ENCODE results near the gene SH2B2.

DNA sequence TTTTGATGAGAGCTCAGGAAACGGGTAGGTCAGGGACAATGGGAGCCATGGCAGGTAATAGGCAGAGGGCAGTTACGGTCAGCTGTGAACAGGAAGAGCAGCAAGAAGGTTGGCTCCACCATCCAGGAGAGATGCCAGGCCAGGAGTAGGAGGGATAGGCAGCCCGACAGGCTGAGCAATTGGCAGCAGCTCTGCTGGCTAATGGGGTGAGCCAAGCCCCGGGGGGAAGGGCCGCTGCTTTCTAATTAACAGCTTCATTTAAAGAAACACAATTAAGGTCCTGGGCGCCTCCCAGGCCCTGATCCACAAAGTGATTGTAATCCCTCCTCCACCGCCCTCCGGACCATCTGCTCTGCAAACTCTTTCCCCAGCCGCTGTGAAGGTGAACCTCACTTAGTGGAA is 23.7 kb downstream of the SH2B2 start:
- no peak for TF ChIP-seq EZH2 (IDR thresholded peaks at IDR 0.05; ENCODE audit: borderline replicate concordance, insufficient read depth, low read length, poor library complexity, severe bottlenecking)
- TF ChIP-seq, protein P1, sequence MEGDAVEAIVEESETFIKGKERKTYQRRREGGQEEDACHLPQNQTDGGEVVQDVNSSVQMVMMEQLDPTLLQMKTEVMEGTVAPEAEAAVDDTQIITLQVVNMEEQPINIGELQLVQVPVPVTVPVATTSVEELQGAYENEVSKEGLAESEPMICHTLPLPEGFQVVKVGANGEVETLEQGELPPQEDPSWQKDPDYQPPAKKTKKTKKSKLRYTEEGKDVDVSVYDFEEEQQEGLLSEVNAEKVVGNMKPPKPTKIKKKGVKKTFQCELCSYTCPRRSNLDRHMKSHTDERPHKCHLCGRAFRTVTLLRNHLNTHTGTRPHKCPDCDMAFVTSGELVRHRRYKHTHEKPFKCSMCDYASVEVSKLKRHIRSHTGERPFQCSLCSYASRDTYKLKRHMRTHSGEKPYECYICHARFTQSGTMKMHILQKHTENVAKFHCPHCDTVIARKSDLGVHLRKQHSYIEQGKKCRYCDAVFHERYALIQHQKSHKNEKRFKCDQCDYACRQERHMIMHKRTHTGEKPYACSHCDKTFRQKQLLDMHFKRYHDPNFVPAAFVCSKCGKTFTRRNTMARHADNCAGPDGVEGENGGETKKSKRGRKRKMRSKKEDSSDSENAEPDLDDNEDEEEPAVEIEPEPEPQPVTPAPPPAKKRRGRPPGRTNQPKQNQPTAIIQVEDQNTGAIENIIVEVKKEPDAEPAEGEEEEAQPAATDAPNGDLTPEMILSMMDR (IDR thresholded peaks at IDR 0.05; ENCODE audit: poor library complexity, severe bottlenecking): no peak

All from neural cell (in vitro differentiated cells).